Smooth muscle cell of the pulmonary artery (primary cell): Measurements from ENCODE around the gene RCAN1. TPM values are rescaled to one million over a fixed set of nuclear protein-coding genes. Genes with fewer than 3 reads are reported as not detected.

Source experiments
- total RNA-seq: library from RNA; depleted of rRNA; stranded (reverse); fragments of >200 nt; gene quantifications from 2 replicates; pipeline ENCODE4 v1.2.3, GENCODE V29; 2014

The RCAN1 gene
- total RNA-seq = 275 and 438 TPM in 2 replicates

GRCh38 chr21:34614628-34615486, at the start of gene RCAN1:
Gene RCAN1 (minus strand): TSS chr21:34615113. CDS start chr21:34615011, 102 bp downstream.

DNA sequence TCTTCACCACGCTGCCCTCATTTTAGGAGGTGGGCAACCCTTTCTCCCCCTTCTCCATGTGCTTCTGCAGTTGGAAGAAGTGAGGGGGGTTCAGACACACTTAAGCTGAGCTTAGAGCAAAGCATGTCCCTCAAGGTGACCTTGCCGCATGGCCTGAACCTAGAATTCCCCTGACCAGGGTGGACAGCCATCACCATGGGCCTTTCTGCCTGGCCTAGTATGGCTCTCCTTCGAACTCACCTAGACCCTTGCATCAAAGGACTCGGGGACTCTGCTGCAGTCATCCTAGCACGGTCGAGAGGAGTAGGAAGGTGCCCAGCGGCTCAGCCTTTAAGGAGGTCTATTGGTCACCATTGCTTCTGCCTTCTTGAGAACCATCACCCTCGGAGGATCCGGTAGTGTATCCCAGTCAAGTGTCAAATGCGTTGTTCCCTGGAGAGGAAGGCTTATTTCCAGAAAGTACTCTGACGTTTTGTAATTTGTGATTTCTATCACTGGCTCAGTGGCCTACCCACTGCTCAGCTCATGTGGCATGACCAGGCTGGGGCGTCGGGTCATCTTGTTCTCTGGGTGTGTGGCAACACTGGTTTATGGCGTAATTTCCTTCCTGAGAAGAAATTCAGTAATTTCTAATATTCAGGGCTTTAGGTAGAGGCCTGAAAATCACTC, 103.0 kb downstream of the RCAN1 start, which contains the start of gene KCNE1:
KCNE1 (minus strand) TSS at position 424 of the 669 bp plus-strand sequence. CDS start 62,576 bp downstream, outside the sequence.

Other genes with a start within 250 kb of the RCAN1 start
- gene SMIM11, start 239.6 kb downstream of the RCAN1 start, total RNA-seq = 8.1 and 13.5 TPM in 2 replicates
- gene SMIM34, start 191.2 kb downstream of the RCAN1 start, total RNA-seq = 0.13 and 0.20 TPM in 2 replicates
- gene KCNE1, start 102.9 kb downstream of the RCAN1 start, total RNA-seq = 0.36 and 0.46 TPM in 2 replicates
- gene CLIC6, start 53.9 kb upstream of the RCAN1 start, total RNA-seq = not detected in 2 replicates